HG03442 (cell line): ENCODE data around the gene STAG2.

ENCODE experiments used
- ATAC-seq: cut with Tn5 transposase; IDR thresholded peaks from one replicate; pipeline ENCODE4 v1.9.1; 2021; ENCODE audit warnings: mild to moderate bottlenecking, moderate library complexity; ENCODE audit not compliant: unreplicated experiment

The STAG2 gene

DNA sequence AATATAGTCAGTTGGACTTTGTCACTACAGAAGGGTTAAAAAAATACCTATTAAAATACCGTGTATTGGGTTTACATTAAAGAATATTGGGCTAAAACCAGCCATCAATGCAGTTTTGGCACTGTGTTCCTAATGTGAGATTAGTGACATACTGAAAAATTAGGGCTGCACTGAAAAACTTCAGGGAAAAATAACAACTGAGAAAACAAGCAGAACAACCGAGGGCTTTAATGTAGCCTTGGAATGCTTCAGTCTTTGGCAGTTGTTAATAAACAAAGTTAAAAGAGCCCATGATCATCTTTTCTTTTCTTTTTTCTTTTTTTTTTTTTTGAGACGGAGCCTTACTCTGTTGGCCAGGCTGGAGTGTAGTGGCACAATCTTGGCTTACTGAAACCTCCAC lies 12.4 kb downstream of the STAG2 start:
- no peak for ATAC-seq

DNA sequence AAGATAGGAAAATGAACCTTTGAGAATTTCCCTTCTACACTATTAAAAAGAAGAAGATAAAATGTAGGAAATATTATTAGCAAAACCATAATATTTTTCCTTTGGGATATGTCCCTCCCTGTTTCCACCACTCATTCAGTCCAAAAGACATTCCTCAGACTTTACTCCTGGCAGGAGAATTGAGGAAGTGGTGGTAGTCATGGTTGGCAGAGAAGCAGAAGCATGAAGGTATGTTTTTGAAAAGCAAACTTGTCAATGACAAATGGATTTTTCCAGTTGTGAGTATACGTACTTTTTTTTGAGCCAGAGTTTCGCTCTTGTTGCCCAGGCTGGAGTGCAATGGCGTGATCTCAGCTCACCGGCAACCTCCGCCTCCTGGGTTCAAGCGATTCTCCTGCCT lies 13.7 kb downstream of the STAG2 start:
- ATAC-seq, result no peak

DNA sequence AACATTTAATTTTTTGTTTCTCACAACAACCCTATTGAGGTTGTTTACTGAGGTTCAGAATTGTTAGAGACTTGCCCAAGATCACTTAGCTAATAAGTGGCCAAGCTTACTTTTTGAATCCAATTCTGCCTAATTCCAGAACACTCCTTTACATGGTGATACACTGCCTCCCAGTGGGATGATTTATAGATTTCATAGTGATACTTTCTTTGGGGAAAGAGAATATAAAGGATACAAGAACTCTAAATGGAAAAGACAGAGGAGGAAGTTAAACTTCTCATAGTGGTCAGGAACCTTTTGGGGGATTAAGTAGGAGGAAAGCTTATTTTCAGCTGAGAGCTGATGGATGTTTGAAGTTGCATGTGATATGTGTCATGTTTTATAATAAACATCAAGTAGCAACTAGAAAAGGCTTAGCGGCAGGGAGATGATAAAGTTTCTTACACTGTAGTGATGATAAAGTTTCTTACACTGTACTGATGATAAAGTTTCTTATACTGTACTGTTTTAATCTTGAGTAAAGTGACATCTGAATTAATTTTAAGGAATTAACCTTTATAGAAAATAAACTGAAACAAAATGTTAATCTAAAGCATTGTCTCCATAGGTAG lies 15.3 kb downstream of the STAG2 start:
- ATAC-seq, result no peak

DNA sequence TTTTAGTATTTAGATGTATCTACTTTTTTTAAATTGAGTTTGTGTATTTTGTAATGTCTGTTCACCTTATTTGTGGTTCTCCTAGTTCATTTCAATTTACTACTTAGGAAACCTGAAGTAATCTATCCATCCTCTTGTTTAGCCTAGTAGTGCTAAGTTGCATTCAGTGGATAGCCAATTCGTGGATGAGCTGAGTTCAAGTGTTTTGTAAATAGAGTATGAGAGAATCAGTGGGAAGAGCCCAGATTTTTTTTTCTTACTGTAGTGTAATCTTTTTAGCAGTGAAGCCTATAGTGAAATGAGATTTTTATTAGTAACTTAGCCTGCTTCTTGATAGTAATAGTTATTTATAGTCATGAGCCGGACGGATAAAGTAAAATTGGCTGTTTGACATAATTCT lies 21.7 kb downstream of the STAG2 start:
- no peak for ATAC-seq

DNA sequence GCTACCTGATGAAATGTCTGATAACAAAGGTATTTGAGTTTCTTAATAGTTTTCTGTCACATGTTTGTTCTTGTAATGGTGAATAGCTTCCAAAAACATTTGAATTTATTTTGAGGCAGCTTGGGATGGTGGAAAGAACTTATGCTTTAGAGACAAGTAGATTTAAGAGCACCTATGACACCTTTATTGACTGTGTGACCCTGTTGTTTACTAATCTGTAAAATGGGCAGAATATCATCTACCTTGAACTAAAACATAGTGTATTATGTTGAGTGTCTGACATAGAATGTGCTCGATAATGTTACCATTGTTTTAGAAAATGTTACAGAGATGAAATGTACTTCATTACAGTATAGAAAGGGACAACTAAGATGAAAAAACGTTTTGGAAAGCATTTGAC lies 24.9 kb downstream of the STAG2 start:
- ATAC-seq, result no peak

DNA sequence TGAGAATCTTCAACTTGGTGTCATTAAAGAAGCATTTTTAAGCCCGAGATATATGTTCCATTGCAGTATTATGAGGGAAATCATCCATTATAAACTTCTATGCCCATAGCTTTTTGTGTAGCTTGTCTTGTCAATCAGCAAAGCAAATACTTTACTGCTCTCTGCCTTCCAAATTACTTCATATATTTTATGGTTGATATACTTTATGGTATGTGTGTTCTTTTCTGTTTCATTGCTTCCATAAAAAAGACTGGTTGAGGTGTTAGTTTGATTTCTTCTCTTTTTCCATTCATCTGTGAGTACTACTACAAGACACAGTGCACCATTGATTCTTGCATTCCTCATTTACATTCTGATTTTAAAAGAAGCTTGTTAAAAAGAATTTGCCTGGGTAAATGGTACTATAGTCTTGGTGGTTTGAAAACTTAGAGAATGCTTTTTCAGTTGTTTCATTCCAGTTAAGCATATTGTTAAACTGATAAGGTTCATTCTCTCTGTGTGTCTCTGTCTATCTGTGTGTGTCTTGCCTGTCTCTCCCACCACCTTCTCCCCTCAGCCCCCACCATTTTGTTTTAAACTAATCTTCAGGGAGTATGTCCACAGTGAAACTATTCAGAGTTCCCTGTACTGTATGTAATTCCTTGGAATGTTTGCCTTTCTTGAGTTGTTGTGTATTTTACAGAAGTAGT lies 27.1 kb downstream of the STAG2 start:
- no peak for ATAC-seq

DNA sequence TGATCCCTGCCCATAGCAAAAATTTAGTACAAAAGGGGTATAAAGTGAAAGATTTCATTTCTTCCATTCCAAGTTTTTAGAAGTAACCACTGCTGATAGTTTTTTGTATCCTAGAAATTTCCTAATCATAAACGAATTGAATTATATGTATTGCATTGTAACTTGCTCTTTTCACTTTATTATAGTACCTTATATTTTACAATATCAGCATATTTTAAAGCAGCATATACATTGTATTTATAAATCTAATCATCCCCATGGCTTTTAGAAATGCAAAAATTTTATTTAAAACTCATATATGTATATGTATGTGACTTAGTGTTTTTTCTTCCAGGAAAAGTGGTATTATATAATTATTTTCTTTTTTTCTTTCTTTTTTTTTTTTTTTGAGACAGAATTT lies 27.7 kb downstream of the STAG2 start:
- ATAC-seq, result no peak

DNA sequence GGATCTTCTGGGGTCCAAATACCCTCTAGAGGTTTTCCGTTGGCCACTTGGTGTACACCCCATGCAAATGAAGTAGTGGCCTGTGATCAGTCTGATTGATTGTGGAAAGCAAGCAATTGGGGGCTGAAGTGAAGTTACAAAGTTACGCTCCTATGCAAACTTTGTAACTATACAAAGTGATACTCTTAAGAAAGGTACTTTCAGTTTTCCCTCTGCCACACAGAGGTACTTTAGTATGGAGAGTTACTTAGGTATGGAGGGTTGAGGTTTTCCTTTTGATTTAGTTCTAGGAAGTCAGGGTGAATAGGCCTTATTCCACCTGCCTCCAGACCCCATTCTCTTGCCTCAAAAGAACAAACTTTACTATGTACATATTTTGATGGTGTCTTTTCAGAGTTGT lies 28.7 kb downstream of the STAG2 start:
- ATAC-seq, result peak; percentile 54

DNA sequence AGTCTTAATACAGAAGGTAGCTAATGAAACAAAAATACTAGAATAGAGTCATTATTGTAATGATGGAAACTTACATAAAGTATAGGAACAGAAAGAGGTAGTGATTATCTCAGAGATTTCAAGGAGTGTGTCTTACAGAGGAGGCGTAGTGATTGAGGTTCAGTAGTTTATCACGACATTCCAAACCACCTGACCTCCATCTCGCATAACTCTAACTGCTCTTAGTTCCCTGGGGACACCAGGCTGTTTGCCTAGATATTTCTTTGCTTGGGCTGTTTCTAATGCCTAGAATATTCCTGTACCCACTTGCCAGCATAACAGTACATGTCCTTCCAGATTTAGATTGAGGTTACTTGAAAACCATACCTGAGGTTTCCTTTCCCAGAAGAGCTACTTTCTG lies 29.1 kb downstream of the STAG2 start:
- no peak for ATAC-seq

DNA sequence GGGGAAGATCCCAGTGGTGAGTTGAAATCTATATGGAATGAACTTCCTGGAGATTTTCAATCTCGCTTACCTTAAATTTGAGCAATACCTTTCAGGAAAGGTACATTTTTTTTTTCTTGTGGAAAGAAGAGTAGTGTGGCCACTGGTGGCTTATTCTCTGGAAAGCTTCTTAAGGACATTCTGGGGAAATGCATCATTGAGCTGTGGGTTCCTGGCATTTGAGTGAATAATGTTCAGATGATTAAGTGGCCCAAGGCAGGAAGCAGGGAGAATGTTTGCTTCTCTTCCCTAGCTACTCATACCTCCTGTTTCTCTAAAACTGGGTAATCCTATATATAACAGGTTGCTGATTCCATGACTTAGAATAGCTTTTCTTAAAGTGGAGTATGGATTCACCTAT lies 31.8 kb downstream of the STAG2 start:
- no peak for ATAC-seq

DNA sequence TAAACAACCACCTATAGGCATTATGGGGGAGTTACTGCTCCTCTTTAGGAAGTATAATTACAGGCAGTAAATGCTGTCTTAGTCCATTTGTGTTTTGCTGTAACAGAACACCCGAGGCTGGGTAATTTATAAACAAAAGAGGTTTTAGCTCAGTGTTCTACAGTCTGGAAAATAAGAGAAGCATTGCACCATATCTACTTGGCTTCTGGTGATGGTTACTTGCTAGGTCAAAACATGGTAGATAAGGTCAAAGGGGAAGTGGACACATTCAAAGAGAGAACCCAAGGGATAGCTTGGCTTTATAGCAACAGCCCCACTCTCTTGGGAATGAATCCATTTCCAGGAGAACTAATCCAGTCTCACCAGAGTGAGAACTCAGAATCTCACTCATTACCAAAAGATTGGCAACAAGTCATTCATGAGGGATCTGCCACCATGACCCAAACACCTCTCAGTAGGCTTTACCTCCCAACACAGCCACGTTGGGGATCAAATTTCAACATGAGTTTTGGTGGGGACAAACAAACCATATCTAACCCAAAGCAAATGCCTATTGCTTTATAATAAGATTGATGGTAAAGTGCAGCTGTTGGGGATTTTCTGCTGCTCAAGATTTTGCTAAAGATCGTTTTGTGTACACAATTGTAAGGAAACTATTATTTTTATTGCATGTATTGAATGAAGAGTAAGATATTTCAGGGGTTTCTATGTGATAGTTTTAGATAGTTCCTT lies 32.6 kb downstream of the STAG2 start:
- no peak for ATAC-seq

DNA sequence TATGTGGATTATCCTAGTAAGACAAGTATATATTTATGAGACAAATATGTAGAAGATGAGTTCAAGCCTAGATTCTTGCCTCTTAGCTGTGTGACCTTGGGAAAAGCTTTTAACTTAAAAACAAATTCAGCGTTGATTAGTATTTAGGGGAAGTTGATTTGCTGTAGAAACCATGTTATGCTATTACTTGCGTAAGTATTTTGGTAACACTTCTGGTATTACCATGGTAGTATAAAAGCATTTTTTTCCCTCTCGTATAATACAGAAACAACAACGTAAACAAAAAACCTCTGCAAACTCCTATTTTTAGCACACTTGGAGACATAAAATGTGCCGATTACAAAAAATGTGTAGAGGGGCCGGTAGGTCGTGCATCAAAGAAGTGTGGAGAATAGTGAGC lies 33.2 kb downstream of the STAG2 start:
- no peak for ATAC-seq

DNA sequence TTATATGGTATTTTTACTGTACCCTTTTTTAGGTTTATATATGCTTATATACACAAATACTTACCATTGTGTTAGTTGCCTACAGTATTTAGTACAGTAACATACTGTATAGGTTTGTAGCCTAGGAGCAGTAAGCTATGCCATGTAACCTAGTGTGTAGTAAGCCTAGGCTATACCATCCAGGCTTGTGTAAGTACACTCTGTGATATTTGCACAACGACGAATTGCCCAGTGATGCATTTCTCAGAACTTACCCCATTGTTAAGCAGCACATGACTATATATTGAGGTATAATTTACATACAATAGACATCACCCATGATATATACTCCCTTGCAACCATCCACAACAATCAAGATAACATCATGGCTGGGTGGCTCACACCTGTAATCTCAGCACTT lies 40.1 kb downstream of the STAG2 start:
- no peak for ATAC-seq

DNA sequence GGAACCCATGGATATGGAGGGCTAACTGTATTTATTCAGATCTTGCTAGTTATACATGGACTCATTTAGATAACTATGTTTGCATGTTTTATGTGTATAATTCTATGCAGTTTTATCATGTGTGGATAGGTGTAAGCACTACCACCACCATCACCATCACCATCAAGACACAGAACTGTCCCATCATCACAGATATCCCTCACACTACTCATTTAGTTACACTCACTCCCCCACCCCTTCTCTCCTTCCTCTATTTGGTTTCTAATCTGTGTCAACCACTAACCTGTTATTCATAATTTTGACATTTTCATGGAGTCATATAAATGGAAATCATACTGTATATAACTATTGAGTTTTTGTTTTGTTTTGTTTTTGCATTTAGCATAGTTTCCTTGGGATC lies 43.7 kb downstream of the STAG2 start:
- ATAC-seq, result no peak

DNA sequence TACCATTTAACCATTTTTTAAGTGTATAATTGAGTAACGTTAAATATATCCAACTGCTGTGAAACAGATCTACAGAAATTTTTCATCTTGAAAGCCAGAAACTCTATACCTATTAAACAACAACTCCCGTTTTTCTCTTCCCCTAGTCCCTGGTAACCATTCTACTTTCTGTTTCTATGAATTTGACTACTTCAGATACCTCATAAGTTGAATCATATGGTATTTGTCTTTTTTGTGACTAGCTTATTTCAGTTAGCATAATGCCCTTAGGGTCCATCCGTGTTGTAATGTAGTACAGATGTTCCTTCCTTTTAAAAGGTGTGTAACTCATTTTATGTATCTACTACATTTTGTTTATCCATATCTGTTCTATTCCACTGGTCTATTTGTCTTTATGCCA lies 48.7 kb downstream of the STAG2 start:
- ATAC-seq, result peak; percentile 71

DNA sequence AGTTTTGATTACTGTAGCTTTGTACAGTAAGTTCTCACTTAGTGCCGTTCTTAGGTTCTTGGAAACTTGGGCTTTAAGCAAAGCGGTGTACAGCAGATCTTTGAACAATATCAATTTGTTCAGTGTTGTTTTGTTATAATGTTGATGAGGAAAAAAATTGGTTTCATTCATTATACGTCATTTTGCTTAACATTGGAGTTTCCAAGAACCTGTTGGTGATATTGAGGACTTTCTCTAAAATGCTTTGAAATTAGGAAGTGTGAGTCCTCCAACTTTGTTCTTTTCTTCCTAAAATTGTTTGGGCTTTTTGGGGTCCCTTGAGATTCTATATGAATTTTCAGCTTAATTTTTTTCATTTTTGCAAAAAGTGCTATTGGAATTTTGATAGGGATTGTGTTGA lies 49.1 kb downstream of the STAG2 start:
- peak; percentile 24 for ATAC-seq

DNA sequence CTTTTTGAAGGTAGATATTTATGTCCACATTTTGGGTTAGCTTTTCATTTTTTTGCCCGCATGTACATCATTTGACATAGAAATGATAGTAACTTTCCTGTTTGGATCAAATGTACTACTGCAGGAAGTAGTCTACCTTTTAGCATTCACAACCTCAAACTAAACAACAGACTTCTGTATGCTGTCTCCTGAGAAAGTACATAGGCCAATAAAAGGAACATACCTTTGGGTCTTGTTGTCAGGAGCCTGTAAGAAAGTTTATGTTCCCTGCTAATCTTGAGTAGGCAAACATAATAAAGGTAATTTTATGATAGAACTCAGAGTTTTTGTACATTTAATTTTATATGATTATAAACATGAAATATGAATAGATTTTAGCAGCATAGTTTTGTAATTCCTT lies 54.2 kb downstream of the STAG2 start:
- no peak for ATAC-seq

DNA sequence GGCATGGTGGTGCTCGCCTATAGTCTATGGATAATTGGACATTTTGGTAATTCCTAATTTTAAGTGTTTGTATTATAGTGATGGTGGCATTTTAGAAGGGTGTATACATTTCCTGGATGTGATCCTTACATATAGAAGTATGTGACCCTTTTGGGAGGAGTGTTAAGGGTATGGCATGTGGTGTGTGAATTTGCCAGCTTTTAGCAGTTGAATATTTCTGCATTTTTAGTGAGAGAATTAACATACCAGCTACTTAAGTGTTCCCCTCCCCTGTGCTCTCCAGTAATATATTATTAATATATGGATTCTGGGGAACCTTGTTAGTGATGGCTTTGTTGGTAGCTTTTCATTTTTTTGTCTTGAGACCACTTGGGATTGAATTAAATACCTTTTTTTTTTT lies 55.3 kb downstream of the STAG2 start:
- no peak for ATAC-seq

DNA sequence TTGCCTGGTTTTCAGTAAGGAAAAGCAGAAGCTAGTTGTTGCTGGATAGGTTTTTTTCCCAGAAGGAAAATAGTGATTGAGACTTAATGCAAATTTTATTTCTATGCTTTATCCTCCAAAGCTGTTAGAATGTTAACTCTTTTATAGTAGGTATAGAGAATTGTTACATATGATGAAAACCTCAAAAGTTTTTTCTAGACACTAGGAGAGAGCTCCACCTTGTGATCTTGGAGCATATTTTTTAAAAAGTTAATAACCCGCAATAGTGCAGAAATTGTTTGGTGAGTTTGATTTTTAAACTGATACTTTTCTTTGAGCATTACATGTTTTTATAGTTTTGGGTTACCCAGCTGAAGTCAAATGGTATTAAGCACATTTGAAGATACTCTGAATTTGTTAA lies 56.5 kb downstream of the STAG2 start:
- no peak for ATAC-seq

DNA sequence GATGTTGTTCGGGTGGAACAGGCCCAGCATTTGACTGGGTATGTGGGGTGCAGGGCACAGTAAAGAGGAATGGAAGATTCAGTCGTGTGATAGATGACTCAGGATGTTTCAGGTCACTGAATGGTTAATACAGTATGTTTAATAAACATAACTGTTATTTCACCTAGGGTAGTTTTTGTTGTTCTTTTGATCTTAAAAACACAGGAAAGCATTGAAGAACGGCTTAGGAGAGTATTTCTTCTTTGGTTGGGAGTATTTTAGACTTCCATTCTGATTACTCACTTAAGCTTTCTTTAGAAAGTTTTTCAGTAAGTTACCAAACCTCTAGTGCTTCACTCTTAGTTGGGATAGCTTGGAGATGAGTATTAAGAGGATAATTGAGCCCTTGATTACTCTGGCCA lies 62.3 kb downstream of the STAG2 start:
- ATAC-seq, result no peak

DNA sequence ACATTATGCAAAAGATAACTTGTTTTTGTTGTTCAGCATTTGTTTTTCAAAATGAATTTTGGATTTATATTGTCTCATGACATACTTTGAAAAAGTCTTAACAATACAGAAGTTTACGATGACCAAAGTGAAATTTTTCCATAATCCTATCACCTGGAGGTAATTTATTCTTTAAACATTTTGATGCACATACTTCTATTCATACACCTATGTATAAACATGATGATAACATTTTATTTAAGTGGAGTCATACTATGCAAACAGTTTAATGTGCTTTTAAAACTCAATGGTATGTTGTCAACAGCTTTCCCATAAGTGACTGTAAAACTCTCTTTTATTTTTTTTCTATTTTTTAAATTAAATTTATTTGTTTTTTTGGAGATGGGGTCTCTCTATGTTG lies 65.0 kb downstream of the STAG2 start:
- no peak for ATAC-seq

DNA sequence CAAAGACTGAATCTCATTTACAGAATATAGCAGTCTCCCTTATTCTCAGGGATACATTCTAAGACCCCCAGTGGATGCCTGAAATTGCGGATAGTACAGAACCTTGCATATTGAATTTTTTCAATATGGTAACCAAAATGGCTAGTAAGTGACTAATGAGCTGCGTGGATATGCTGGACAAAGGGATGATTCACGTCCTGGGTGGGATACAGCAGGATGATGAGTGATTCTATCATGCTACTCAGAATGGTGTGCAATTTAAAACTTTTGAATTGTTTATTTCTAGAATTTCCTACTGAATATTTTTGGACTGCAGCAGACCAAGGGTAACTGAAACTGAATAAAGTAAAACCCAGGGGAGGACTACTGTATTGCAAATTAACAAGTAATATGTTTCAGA lies 66.7 kb downstream of the STAG2 start:
- ATAC-seq, result no peak
